Skeletal muscle cell (primary cell): ENCODE measurements around the gene PFKFB2.

Experiments used
- DNase-seq: peaks from one replicate; pipeline ENCODE4 v3.0.0-alpha.2; 2010; ENCODE audit warnings: low read depth
- H3K4me3 ChIP-seq: 2 replicates; pipeline ENCODE4 v1.5.1; 2011; ENCODE audit warnings: low read depth, mild to moderate bottlenecking, control low read depth, low read length, moderate library complexity

Gene PFKFB2

DNA sequence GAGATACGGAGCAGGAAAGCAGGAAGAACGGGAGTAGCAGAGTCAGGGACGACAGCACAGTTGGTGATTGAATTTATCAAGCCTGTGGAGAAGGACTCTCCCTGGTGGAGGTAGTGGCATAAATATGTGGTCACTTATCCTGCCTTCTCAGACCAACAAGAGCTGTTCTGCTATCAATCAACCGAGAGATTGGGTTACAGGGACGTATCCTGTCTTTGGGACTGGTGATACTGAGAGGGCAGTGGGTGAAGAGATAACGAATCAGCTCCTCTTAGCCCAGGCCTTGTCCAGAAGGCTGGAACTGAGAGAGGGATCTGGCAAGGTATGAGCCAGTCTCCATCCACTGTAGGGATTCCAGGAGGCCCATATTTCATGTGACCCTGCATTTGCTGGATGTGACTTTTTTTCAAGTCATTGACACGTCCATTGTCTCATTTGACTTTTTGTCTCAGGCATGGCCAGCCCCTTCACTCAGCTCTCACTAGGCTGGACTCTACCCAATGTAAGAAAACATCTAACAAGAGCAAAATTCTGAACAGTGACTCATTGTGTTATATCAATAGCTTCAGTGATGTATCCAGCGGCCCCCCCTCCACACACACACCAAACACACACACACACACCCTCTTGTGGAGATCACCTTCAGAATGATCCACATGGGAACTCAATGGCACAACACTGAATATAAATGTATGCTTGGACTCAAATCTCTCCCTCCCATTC, 31.8 kb upstream of the PFKFB2 start:
- no peak for DNase-seq
- no peak overlapping the region for H3K4me3 ChIP-seq

DNA sequence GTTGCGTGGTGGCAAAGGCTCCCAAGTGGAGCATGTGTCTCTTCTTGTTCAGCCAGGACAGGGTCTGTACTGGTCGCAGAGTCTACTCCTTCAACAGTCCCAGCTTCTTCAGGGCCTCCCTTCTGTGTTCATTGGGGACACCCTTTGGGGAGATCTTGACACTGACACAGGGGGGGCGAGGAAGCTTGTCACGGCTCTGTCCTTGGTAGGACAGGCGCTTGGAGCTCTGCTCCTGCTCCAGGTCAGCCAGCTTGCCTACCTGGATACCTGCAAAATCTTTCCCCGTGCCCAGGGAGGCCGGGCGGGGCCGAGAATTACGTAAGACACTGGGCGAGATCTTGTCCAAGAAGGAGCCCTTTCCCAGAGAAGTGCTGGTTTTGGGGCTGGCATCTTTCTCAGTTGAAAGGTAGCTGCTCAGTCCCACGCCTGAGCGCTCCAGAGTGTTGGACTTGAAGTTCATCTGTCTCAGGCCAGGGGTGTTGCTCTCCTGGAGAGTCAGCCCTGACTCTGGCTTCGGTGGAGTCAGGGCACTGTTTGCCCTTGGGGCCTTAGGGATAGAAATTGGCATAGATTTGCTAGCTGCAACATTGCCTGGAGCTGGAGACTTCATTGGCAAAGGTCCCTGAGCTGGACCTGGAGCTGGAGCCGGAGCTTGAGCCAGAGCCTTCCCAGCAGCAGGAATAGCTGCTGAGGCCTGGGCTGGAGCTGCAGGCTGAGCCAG, 31.0 kb upstream of the PFKFB2 start:
- no peak overlapping the region for H3K4me3 ChIP-seq
- no peak for DNase-seq

DNA sequence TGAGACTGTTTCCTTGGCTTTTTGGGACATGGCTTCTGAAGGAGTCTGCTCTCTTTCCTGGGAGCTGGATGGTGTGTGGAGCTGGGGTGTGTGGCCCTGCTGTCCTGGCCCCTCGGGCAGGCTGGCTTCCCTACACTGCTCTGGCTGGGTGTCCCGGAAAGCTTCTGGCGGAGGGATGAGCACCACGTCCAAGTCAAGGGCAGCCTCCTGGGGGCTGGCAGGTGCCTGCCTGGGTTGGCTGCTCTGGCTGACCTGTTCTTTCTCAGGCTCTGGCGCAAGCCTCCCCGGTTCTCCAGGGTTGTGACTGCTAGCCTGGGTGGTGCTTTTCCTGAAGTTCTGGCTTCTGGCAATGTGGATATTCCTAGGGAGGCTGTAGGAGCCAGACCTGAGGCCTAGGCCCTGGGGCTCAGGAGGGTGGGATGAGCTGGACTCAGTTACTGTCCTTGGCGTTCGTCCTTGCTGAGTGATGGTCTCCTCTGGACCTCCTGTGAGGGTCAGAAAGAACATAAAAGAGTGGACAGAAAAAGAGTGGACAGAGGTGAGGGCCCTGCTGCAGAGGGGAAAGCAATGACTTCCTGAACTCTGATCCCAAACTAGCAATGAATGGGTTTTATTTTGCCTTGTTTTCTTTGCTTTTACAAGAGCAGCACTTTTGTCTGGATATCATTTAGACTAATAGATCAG, 29.9 kb upstream of the PFKFB2 start:
- no peak overlapping the region for H3K4me3 ChIP-seq

DNA sequence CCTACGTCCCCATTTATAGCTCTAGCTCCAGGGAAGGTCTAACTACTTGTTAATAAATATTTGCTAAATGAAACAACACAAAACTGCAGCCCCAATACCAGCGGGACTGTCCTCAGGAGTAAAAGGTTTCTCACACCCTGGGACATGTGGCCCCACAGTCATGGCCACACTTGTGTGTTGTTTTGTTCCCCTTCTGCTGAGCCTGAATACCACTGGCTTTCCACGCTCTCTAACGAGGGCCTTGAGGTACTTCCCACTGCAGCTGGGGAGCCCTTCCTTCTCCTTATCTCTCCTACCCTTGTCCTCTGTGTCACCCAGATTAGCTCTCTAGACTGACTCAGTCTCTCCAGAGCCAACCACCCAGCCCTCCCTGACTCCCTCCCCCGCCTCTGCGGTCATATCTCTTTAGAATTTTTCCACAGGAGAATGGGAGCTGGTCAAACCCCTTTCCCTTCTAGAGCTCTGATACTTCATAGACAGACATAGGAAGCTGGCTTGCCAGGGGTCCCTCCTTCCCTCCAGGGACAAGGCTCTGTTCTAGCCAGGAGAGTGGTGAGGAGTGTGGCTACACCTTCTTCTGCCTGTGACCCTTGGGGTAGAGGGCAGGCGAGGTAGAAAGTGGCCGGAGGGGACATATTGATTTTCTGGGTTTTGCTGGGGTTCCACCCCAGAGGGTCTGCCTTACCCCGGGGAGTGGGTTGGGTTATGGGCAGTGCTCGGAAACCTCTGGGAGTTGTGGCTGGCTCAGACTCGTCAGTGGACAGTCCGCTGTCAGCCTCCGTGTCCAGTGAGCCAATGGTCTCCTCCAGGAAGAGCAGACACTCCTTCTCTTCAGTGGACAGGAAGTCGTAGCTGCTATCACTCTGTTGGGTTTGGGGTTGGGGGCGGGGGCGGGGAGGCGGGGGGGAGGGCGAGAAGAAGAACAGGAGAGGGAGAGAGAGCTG, 28.6 kb upstream of the PFKFB2 start:
- H3K4me3 ChIP-seq, result no peak overlapping the region
- no peak for DNase-seq

More for the DNA sequence above, 29.9 kb upstream of the PFKFB2 start:
- no peak for DNase-seq

DNA sequence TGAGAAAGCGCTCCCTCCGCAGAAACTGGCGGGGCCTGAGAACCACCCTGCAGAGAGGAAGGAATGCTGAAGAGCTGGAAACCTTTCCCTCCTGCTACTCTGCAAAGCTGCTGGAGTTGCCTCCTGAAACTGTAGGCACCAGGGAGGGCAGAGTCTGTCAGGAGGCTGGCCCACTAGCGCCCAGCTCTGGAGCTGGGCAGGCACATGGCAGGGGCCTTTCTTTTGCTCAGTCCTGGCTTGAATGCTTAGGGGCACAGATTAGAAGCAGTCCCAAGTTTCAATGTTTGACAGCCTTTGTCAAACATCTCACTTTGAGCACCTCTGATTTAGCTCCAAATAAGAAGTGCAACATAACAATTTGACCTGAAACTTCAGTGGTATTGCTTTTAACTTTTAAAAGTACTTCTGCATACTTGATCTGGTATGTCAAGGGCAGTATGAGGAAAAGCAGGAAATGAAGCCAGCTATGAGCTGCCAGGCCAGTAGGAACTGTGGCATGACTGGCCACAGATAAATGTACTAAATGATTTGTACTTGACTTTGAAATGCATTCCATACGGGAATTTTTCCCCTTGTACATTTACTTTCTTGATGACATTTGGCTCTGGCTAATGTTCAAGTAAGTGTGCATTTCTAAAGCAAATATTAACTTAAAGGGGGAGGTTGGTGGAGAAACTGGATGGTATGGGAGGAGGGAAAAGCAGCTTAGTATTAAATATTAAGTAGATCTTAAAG, 27.8 kb upstream of the PFKFB2 start:
- no peak for DNase-seq
- no peak overlapping the region for H3K4me3 ChIP-seq

DNA sequence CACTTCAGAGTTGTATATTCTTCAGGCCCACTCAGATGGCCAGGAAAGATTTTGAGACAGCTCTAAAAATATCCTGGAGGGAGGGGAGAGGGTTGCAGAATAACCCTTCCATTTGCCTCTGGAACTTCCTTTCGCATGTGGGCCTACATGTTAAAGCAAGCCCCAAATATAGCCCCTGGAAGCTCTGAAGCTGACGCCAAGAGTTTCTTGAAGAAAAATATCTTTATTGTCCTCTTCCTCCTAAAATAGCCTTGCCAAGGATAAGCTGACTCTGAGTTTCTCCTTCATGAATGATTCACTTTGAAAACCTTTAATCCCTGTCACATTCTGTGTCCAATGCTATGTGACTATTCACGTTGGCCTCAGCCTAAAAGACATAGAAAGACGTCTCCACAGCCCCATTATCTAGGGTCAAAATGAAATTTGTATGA, 27.0 kb upstream of the PFKFB2 start:
- DNase-seq, result no peak
- H3K4me3 ChIP-seq, result no peak overlapping the region

DNA sequence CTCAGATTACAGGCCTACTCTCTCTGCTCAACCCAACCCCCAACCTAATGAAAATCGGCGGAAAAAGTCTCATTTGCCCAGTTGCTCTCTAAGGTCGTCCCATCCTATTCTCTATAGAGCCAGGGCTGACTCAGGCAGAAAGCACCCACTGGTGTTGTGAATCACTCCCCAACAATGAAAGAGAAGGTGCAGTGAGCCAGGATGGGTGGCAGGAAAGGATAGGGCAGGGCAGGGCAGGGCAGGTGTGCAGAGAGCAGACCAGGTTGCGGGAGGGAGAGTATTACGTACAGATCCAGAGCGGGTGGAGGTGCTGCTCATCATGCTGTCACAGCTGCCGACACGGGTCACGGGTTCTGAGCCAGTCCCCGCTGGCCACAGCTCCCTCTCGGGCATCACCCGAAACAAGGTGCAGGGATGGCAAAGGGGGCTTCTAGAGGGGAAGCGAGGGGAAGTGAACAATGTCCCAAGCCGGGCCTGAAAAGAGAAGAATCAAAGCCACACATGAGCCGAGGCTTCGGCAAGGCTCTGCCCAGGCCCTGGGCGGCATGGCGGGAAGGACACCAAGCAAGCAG, 25.8 kb upstream of the PFKFB2 start:
- H3K4me3 ChIP-seq, result no peak overlapping the region
- DNase-seq, result no peak

DNA sequence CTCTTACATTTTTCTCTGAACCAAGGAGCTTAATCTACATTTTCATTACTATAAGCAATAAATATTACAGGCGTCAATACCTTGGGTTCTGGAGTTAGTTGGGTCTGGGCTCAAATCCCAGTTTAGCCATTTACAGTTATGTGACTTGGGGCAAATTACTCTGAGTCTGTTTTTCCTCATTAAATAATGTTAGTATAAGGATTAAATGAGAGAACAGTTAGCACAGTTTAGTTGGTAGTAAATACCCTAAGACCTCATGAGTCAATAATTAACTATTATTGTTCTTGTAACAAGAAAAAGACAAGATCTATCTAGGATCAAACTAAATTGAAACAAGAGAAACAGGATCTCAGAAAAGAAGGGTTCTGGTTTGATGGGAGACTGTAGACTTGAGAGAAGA, 25.2 kb upstream of the PFKFB2 start:
- H3K4me3 ChIP-seq, result no peak overlapping the region
- no peak for DNase-seq

DNA sequence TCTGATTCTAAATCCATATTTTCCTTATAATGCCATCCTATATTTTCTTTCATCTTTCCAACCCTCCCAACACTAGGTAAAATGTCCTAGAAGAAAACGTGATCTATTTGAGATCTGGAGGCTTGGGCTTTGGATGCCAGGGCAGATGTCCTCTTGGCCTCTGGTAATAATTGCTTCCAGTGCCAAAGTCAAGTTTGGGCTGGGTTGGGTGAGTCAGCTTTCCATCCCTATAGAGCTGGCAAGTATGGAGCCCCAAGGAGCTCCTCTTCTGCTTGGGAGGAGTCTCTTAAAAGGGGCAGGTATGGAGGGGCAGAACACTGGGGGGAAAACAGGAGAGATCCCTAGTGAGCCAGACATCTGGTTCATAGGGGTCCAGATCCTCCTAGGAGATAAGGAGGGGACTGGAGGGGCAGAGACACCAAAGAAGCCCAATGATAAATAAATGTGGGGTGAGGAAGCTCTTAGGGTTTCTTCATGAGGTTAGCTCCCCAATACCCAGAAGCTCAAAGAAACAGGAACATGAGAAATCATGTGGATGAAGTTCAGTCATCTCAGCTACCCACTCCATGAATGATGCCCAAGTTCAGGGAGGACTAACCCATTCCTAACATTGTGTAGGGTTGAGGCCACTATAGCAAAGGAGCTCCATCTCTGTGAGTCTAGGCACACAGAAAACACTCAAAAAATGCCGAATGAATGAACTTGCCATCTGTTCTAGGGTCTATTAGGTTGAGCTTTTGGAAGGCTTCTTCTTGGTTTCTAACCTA, 24.0 kb upstream of the PFKFB2 start:
- DNase-seq, result no peak
- no peak overlapping the region for H3K4me3 ChIP-seq

DNA sequence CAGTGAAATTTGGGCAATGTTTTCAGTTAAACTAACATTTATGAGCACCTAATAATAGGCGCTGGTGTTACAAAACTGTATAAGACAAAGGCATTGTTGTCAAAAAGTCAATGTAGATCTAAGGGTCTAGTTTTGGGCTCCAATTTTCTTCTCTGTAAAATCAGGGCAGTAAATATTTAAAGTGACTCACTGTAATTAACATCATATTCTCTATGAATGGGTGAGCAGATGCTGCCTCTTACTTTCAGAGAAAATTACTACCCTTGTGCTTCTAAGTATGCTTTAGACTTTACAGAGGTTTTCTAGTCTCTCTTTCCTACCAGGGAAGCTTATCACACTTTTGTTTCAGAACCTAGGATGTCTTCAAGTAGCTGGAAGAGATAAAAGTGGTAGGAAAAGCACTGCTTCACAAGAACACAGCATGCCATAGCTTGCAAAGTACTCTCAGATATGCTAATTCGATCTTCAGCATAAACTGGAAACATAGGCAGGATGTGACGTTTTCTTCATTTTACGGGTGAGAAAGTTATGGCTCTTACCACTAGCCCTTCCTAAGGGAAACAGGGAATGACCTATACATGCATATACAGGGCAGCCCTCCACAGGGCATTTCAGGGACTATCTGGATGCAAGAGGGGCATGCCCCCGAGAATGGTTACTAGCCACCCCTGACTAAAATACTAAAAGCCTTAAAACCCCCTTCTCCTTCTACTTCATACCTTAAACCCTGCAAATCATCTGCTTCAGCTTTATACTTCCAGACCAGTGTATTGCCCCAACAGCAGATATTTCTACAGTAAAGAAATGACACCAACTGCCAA, 23.2 kb upstream of the PFKFB2 start:
- DNase-seq, result no peak
- no peak overlapping the region for H3K4me3 ChIP-seq

DNA sequence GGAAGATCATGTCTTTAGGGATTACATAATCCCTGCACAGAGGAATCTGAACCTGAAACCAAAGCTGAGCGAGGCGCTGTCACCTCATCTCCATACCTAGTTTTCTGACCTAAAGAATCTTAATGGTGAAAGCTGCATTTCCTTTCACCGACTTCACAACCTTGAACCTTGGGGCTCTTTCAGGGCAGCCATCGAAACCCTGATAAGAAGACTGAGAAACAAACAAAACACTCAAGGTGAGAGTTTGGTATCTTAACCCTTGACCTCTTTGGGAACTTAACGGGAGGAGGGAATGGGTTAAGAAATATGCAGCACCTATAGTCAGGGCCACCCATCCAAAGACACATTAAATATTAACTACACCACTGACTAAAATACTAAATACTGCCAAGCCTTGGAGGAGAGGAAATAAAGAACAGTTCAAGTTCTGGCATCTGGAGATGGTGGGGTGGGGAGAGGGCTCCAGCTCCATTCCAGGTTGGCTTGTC, 22.5 kb upstream of the PFKFB2 start:
- DNase-seq, result no peak
- no peak overlapping the region for H3K4me3 ChIP-seq

DNA sequence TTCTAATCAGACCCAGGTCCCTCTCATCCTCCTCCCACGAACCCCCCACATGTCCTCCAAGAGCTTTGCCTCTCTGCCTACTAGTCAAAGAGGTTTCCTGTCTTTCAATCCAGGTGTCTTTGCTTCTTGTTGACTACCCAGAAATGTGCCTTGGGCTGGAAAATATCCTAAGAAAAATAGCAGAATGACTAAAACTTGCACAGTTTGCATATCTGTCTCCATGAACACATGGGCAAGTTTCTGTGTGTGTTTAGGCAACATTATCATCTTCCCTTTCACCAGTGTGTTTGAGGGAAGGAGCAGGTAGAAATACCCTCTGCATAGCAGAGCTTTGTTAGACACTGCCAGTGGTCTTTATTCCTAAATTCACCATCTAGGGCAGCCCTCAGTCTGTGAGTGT, 22.1 kb upstream of the PFKFB2 start:
- DNase-seq, result no peak
- no peak overlapping the region for H3K4me3 ChIP-seq

DNA sequence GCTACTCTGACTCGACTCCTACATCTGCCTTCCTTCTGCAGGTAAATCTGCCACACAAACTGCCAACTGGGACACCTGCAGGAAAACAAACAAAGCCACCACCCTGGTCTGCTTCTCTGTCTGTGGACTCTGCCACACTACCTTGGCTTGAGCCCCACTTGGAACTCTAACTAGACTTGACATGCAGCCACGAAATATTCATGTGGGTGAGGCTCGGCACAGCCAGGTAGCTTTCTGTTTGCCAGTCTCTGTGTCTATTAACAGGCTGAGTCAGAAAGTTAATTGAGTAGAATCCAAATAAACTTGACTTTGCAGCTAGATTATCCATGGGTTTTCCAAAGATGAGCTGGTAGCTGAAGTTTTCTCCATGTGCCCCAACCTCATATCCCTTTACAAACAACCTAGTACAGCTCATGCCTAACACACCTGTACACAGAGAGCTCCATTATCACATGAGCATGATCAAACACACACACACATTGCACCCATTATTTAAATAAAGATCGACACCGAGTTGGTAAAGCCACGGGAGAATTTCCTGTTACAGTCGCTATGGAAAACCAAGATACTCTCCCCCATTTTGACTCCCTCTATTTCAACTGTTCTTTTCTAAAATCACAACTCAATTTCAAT, 21.3 kb upstream of the PFKFB2 start:
- no peak overlapping the region for H3K4me3 ChIP-seq
- DNase-seq, result no peak

DNA sequence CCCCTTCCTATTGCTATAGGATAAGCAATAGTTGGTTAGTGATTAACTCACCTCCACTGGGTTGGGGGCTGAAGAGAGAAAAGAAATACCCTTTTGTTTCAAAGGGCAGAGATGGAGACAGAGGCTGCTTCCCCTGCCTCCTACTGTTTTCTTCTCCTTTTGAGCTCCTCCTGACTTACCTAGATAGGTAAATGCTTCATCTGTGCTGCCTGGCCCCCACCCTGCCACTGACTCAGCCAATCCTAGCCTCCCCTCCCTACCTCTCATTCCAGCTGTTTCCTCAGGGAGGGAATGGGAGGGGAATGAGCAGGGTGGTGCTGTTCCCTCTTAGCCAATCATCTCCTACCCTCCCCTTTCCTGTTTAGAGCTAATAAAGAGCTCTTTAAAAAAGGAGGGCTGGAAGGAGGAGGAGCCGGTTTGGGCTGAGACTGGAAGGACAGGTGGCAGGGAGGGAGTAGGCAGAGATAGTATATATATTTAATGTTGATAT, 20.5 kb upstream of the PFKFB2 start, which contains the start of gene C1orf116:
C1orf116 (minus strand) TSS at position 229 of the 490 bp plus-strand sequence. CDS start 5,158 bp downstream, outside the sequence.
- H3K4me3 ChIP-seq, result no peak within 1 kb of the TSS
- DNase-seq, result no peak

DNA sequence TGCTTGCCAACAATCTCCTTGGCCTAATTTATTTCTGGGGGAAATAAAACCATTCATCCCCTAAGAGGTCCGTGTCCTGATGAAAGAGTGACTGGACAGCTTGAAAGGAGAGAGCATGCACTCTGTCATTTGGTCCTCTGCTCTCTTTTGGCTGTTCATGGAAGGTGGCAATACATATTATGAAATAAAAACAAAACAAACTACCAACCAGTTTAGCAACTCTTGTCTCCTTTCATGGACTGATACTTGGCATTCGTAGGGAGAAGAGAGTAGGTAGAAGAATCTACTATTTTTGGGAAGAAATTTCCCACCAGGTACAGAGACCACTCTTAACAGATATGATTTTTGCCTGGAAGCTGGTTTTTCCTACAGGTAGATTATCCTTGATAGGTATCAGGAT, 19.8 kb upstream of the PFKFB2 start:
- DNase-seq, result no peak
- no peak overlapping the region for H3K4me3 ChIP-seq

DNA sequence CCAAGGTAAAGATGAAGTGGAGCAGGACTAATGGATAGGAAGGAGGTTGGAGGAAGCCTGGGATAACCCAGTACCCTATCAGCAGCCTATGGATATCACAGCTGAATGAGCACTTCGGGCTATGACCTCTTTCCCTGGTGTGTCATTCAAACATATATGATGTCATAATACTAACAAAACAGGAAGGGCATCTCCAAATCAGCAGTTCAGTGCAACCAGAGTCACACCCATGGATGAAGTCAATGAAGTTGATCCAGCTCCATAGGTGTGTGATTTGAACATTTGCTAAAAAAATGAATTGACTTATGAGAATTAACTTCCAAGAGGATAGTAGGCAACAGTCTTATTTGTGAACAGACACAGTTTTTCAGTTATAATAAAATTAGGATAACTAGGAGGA, 18.9 kb upstream of the PFKFB2 start:
- no peak for DNase-seq

More for the DNA sequence above, 18.9 kb upstream of the PFKFB2 start:
- H3K4me3 ChIP-seq, result no peak overlapping the region
